Ureter (tissue), 1 donor: ENCODE results near the gene MAGED1. TPM values are rescaled to one million over a fixed set of nuclear protein-coding genes. Genes with fewer than 3 reads are reported as not detected.

ENCODE experiments used
- DNase-seq: peaks from one replicate; pipeline ENCODE4 v3.0.0-alpha.2; 2020; ENCODE audit warnings: low spot score
- total RNA-seq: library from RNA; stranded (reverse); gene quantifications from one replicate; pipeline ENCODE4 v1.2.4, GENCODE V29; 2023
- donor health status: DM: yes; HTN: yes; CAD: no.

Gene MAGED1, protein sequence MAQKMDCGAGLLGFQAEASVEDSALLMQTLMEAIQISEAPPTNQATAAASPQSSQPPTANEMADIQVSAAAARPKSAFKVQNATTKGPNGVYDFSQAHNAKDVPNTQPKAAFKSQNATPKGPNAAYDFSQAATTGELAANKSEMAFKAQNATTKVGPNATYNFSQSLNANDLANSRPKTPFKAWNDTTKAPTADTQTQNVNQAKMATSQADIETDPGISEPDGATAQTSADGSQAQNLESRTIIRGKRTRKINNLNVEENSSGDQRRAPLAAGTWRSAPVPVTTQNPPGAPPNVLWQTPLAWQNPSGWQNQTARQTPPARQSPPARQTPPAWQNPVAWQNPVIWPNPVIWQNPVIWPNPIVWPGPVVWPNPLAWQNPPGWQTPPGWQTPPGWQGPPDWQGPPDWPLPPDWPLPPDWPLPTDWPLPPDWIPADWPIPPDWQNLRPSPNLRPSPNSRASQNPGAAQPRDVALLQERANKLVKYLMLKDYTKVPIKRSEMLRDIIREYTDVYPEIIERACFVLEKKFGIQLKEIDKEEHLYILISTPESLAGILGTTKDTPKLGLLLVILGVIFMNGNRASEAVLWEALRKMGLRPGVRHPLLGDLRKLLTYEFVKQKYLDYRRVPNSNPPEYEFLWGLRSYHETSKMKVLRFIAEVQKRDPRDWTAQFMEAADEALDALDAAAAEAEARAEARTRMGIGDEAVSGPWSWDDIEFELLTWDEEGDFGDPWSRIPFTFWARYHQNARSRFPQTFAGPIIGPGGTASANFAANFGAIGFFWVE
- total RNA-seq, result 79.8 TPM

DNA sequence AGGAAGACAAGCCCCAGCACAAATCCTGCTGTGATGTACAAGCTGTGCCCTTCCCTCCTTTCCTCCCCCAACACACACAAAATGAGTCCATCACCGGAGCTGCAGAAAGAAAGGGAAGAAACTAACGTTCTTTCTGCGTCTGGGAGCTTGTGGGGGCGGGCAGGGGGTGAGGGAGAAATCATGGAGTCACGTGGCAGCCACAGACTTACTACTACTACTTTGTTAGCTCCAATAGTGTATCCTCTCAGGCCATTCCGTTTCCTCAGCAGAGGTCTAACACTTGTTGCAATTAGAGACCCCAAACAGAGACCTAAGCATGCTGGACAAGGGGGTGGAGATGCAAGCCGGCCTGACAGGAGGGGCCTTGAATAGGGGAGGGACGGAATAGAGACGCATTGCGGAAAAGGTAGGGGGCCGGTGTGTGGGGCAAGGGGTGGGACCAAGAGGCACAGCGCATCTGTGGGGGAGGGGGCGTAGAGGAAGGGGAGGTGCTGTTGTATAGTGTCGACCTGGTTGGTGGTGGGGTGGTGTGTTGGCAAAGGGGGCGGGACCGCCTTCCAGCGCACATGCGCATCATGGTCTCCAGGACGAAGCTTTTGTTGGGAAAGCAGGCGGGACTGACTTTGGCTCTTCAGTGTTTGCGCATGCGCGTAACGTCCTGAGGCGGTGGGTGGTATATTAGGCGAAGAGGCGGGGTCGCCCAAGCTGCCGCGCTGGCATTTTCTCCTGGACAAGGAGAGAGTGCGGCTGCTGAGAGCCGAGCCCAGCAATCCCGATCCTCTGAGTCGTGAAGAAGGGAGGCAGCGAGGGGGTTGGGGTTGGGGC is at the start of gene MAGED1:
Gene MAGED1, plus strand, starts transcription at position 703 of the 825 bp plus-strand sequence. CDS start 682 bp downstream, outside the sequence.
- DNase-seq, result peak; percentile 91

DNA sequence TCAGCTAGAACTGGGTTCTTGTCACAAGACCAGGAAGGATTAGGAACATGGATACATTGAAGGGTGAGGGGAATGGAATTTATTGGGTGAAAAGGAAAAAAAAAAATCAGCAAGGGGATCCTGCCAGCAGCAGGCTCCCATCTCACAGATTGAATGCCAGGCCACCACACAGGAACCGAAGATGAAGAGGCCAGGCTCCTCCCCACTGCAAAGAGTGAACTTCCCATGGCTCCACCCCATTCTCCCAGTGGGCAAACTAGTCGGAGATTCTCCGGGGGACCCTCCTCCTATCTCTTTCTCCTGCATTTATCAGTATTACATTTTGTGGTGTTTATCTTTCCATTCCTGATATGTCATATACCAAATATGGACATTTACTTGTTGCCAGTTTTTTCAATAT is 46.0 kb upstream of the MAGED1 start:
- no peak for DNase-seq

DNA sequence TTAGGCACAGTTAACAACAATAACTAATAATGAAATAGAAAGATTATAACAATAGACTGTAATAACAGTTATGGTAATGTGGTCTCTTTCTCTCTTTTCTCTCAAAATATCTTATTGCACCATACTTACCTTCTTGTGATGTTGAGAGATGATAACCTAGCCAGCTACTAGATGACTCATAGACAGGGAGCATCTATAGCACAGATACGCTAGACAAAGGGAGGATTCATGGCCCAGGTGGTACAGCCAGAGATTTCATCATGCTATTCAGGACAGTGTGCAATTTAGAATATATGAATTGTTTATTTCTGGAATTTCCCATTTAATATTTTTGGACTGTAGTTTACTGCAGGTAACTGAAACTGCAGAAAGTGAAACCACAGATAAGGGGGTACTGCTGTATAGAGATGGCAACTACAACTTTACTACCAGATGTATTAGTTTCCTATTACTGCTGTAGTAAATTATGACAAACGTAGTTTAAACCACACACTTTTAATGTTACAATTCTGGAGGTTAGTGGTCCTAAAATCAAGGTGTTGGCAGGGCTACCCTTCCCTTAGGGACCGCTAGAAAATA is 41.8 kb upstream of the MAGED1 start:
- no peak for DNase-seq

DNA sequence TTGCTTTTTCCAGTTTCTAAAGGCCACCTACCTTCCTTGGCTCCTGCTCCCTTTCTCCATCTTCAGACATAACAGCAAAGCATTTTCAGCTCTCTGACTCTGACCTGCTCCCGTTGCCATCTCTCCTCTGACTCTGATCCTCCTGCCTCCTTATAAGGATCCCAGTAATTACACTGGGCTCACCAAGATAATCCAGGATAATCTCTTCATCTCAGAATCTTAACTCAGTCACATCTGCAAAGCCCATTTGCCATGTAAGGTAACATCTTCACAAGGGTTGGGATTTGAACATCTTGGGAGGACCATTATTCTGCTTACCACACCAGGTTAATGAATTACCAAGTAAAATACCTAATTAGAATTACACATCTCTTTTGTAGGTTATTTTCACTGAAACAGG is 41.3 kb upstream of the MAGED1 start:
- DNase-seq, result no peak

DNA sequence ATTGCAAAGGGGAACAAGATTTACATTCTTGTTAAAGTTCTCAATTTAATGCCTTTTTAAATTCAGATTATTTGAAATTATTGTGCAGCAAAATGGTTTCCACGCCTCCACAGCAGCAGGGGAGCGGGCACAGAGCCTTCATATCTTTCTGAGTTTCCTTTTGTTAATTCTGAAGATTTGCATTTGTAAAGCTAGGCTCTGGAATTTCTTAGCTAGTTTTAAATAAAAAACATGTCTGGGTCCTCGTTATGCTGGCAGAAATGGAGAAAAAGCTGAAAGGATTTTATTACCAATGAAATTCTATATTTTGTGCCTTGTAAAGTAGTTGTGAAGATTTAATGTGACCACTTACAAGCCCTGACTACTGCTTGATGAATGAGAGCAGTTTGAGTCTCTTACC is 40.8 kb upstream of the MAGED1 start:
- no peak for DNase-seq

DNA sequence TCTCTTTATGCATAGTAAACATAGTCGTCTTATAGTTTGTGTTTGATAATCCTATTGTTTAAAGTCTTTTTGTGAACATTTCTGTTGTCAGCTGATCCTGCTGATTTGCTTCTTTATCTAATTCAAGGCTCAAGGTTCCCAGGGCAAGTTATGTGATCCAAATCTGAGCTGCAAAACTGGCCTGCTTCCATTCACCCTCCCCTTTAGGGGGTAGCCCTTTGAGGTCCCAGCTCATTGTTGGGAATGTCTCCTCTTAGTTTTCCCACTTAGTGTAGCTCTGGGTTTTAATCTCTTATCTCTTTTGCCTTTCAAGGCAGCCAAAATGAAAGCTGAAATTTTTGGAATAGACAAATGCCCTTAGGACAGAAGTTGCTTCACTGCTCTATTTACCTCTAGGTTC is 40.2 kb upstream of the MAGED1 start:
- no peak for DNase-seq

DNA sequence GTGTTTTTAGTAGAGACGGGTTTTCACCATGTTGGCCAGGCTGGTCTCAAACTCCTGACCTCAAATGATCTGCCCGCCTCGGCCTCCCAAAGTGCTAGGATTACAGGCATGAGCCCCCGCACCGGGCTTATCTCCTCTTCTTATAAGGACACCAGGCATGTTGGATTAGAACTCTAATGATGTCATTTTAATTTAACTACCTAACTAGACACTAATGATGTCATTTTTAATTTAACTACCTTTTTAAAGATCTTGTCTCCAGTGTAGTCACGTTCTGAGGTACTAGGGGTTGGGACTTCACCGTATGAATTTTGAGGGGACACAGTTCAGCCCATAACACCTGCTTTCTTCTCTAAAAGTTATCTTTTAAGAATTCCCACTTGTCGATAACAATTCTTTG is 37.7 kb upstream of the MAGED1 start:
- DNase-seq, result no peak

DNA sequence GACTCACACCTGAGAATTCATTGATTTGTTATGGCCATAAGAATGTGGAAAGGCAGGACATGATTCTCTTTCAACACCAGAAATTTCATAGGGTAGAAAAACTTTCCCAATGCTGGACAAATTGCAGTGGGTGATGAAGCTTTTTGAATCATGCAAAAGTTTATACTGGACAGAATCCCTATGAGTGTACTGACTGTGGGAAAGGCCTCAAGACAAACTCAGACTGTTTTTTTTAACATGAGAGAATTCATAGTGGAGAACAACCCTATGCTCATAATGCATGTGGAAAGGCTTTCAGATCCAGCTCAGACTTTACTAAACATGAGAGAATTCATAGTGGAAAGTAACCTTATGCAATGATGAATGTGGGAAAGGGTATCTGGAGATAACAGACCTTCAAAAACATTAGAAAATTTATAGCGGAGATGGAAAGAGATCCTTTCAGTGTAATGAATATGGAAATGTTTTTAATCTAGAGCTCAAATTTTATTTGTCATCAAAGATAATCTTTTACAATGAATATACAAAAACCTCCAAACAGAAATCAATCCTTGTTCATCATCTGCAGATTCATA is 36.2 kb upstream of the MAGED1 start:
- DNase-seq, result no peak

DNA sequence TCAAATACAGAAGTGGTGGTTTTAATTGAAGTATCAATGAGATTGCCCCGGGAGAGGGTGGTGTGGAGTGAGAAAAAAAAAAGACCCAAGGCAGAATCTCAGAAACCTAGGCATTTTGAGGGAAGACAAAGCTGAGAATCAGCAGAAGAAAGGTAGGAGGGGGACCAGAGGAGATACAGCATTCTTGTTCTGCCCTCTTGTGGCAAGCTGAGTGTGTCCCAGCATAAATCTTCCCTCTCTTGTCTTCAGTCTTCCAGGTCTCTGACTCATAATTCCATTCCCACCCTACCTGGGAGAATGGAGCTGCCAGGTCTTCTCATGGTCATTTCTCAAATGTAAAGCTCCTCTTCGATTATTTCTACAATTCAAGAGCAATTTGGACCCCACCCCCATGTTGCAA is 32.7 kb upstream of the MAGED1 start:
- DNase-seq, result no peak

DNA sequence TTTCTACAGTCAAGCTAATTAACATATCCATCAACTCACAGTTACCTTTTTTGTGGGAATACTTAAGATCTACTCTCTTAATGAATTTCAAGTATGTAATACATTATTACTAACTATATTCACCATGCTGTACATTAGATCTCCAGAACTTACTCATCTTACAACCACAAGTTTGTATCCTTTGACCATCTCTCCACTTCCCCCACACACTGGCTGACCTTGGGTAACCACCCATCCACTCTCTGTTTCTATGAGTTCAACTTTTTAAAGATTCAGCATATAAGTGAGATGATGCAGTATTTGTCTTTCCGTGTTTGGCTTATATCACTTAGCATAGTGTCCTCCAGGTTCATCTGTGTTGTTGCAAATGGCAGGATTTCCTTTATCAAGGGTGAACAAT is 30.5 kb upstream of the MAGED1 start:
- no peak for DNase-seq

DNA sequence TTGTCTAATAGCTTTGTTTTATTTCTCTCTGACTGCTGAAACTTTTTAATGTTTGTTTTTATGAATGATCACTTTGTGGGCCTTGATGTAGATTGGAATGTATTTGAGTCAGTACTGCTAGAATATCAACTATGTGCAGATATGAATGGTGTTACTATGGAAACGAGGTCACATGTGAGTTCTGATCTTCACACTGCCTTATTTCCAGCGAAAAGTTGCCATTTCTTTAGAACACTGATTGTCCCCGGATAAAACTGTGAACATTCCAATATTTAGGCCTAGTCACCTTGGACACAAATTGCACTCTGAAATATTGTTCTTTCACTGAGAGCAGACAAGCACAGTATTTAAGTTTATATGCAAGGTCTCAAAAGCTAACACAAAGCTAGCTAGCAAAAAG is 27.2 kb upstream of the MAGED1 start:
- no peak for DNase-seq

DNA sequence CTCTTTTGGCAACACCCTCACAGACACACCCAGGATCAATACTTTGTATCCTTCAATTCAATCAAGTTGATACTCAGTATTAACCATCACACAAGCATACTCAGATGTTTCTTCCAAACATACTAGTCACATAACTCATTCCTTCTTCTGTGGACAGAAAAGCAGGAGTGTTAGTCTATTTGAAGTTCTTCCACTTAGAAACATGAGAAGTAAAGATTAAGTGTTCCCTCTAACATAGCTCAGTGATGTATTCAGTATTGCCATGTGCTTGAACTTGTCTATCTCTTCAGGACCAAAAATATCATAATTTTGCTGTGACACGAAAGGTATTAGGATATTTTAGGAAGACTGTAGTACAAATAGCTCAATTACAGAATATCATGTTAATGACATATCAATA is 25.8 kb upstream of the MAGED1 start:
- no peak for DNase-seq

DNA sequence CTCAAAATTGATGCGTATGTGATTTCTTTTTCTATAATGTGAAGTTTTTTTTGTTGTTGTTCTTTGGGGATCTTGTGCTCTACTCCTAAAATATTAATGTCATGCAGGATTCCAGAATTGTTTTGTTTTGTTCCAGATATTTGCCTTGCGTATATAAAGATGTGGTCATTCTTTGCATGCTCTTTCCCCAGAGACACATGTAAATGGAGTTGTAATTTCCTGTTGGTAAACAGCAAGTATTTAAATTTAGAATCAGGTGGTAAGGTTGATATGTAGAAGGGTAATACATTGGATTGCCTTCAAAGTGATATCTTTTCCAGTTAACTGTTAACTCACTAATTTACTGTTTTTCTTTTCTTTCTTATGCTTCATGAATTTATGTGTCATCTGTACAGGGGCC is 23.1 kb upstream of the MAGED1 start:
- DNase-seq, result no peak

DNA sequence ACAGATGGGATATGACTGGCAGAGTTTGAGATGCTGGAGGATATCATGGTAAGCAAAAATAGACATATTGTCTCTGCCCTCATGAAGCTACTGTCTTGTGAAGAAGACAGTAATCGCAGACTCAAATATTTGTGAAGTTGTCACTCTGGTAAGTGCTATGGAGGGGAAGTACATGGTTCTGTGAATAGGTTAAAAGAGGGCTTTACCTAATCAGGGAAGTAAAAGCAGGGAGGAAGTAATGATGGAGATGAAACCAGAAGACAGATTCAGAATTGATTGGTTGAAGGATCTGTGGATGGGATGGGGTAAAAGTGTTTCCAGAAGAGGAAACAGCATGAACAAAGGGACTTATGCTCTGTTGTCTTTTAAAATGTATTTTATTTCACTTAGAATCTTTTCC is 19.3 kb upstream of the MAGED1 start:
- DNase-seq, result no peak

DNA sequence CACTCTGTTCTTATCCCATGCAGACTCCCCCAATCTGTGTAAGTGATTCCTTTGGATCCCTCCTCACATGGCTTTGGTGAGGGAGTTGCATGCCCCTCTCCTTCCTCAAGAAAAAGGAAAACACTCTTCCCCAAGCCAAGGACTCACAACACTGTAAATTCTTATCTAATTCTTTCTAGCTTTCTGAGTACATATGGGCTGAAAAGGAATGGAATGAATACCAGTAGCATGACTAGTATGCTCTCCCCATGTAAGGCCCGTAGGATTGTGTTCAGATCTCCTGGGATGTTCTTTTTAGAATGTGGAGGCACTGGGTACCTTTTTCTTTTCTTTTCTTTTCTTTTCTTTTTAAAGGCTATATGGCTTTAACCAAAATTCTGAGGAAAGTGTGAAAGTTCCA is 17.0 kb upstream of the MAGED1 start:
- DNase-seq, result no peak

DNA sequence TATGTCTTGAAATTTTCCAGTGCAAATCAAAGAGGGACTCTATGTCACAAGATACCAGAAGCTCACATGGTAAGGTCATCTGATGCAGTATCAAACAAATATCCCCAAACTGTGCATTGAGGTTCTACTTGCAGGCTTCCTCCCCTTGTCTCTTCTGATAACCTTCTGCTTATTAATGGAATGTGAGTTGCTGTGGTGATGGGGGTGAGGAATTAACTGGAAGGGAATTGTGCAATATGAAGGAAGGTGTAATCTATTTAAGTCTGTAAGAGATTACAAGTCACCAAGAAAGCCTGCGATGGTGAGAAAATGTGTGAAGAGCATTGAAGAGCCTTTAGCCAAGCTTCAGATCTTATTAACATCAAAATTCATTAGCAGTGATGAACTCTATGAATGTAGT is 15.4 kb upstream of the MAGED1 start:
- DNase-seq, result no peak

DNA sequence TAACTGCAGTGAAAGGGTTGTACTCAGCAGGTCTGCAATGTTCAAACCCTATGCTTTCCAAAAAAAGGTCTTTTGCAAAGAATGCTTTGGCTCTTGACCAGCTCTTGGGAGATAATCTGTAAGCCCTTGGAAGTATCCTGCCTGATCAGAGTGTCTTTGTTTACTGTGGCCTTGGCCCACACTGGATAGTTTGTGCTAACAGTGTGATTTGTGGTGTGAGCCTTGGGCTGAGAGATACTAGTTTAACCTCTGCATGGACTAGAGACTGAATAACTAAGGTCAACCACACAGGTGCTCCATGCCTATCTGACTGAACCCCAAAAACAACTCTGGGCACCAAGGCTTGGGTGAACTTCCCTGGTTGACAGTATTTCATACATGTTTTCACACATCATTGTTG is 3.6 kb upstream of the MAGED1 start:
- DNase-seq, result no peak

DNA sequence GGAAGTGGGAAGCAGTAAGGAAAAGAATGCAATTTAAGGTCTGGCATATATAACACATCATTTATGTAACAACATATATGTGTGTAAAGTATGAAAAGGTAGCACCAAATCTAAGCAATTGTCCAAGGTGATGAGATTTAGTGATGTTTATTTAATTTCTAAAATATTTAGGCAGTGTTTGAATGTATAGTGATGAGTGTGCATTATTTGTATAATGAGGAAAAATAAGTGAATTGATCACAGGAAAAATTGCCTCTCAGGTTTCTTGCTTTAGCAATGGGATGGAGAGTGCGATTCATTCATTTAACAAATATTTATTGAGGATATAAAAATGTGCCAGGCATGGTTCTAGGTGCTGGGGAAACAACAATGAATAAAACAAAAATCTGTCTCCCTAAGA is 2.2 kb upstream of the MAGED1 start:
- DNase-seq, result no peak

DNA sequence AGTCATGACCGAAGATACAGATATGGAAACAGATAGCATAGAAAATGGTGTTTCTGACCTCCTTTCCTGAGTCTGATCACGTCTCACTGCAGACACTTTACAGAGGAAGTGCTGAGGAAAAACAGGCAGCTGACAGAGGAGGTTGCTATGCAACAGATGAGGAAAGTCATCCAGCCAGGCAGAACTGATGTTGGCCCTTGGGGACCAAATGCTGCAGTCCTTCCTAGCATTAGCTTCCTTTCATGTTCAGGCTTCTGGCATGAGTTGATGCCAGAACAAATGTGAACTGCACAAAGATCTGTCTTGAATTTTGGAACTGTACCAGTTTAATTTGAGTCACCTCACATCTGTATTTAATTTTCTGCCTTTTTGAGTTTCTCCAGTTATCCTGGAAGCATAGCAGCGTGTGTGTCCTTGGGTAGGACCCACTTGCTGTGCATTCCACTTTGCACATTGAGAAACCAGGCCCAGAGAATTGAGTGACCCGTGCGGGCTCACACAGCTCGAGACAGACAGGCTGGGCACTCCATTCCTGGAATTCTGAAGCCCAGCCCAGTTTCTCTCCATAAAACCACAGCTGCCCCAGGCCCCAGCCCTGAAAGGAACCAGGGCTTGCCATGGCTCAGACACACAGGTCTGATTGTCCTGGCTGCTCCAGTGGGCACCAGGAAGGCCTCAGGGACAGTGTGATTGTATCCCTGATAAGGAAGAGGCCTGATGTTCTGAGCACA is 1.4 kb upstream of the MAGED1 start:
- no peak for DNase-seq

DNA sequence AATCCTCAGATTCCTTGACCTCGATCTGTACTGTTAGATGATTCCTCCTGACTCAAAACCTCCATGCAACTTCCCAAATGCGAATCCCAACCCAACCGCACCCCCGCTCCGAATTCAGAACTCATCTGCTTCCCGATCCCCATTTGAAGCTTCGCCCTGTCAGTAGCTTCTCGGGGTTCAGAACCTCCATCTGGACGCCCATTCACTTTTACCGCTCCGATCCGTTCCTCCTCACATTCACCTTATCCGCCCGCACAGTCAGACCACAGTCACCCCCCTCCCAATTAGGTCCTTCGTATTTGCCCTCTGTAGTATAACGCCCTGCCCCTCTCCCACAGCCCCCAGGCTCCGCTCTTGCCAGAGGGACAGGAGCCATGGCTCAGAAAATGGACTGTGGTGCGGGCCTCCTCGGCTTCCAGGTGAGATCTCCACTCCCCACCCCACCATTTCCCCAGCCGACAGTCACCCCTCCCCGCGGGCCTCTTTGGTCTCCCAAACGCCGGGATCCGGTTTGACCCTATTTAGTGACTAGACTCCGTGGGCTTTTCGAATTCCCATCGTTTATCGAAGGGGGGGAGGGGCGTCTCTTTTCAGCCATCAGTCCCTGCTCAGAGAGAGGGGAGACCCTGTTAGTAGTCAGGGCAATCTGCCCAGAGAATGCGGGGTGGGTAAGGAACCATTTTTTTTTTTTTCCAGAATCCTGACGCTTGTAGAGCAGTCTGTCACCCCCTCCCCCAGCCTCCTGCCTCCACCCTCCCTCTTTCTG is 691 bp downstream of the MAGED1 start:
- no peak for DNase-seq
